ENCODE data around the gene ADGRB2.
A peak's percentile ranks its signal among the peaks of the same experiment; 100 is the strongest.
"Not testable (repeated sequence)": the region's sequence is repeated elsewhere in the genome, so short reads cannot be mapped to it uniquely, and the experiment has no call there.

ADGRB2 gene

DNA sequence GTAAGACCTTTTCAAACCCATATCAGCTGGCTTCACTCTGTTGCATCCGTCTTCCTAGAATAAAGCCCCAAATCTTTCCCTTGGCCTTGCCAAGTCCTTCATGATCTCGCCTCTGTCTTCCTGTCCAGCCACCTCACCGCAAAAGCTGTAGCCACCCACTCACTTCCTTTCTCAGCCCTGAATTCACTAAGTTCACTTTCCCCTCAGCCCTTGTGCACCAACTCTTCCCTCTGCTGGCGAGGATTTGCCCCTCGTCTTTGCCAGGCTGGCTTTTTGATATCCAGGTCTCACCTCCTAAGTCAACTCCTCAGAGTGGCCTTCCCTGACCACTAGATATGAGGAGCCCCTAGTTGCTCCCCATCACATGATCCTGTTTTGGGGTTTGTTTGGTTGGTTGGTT lies 56.4 kb downstream of the ADGRB2 start:
- H3K9ac ChIP-seq (ENCODE audit: low read depth, low read length, poor library complexity, severe bottlenecking), result no peak overlapping the region

GRCh38 chr1:31707059-31707600 lies 57.0 kb downstream of the ADGRB2 start:
- H3K79me2 ChIP-seq (ENCODE audit: insufficient read depth, low read length); H3K9me3 ChIP-seq (ENCODE audit: insufficient read depth, low read depth, low read length); H3K9me2 ChIP-seq (replicated peaks; ENCODE audit: low read depth, low read length); H3K4me3 ChIP-seq (ENCODE audit: low read length, poor library complexity, severe bottlenecking); H3K9ac ChIP-seq (ENCODE audit: low read depth, low read length, poor library complexity, severe bottlenecking); H3F3A ChIP-seq (ENCODE audit: low read depth); H3K36me3 ChIP-seq (ENCODE audit: insufficient read depth, low read length); H2AFZ ChIP-seq (ENCODE audit: low read length); H4K20me1 ChIP-seq (ENCODE audit: insufficient read depth, low read length, poor library complexity, severe bottlenecking); H3K27me3 ChIP-seq (ENCODE audit: insufficient read depth, low read length, poor library complexity, severe bottlenecking); H3K4me2 ChIP-seq (ENCODE audit: low read depth, low read length, poor library complexity, severe bottlenecking): not testable (repeated sequence)
- H3K4me1 ChIP-seq (ENCODE audit: insufficient read depth, low read length, poor library complexity, severe bottlenecking), result peaks cover 17% of the 10 kb centered on the region

More for the DNA sequence above, 56.4 kb downstream of the ADGRB2 start:
- Histone ChIP-seq H3K4me3 (ENCODE audit: low read length, poor library complexity, severe bottlenecking) (no peak overlapping the region), H3K4me2 (ENCODE audit: low read depth, low read length, poor library complexity, severe bottlenecking) (no peak overlapping the region), H2AFZ (ENCODE audit: low read length) (no peak overlapping the region), H3K4me1 (ENCODE audit: insufficient read depth, low read length, poor library complexity, severe bottlenecking) (peaks cover 17% of the 10 kb centered on the region), H3F3A (ENCODE audit: low read depth) (no peaks in the 10 kb centered on the region), H3K79me2 (ENCODE audit: insufficient read depth, low read length) (no peaks in the 10 kb centered on the region), H3K36me3 (ENCODE audit: insufficient read depth, low read length) (no peaks in the 10 kb centered on the region), H3K9me2 (replicated peaks; ENCODE audit: low read depth, low read length) (no peaks in the 10 kb centered on the region), H3K9me3 (ENCODE audit: insufficient read depth, low read depth, low read length) (no peaks in the 10 kb centered on the region), H4K20me1 (ENCODE audit: insufficient read depth, low read length, poor library complexity, severe bottlenecking) (no peaks in the 10 kb centered on the region), H3K27me3 (ENCODE audit: insufficient read depth, low read length, poor library complexity, severe bottlenecking) (no peaks in the 10 kb centered on the region)
- TF ChIP-seq EZH2phosphoT487 (IDR thresholded peaks at IDR 0.05; ENCODE audit: borderline replicate concordance), result no peak
- TF ChIP-seq CTCF (conservative IDR thresholded peaks at IDR 0.05; ENCODE audit: low read length), result peak; percentile 35

GRCh38 chr1:31706384-31707058 lies 57.6 kb downstream of the ADGRB2 start:
- Histone ChIP-seq H3K9me2 (replicated peaks; ENCODE audit: low read depth, low read length) (no peaks in the 10 kb centered on the region), H2AFZ (ENCODE audit: low read length) (no peak overlapping the region), H3F3A (ENCODE audit: low read depth) (no peaks in the 10 kb centered on the region), H3K9me3 (ENCODE audit: insufficient read depth, low read depth, low read length) (no peaks in the 10 kb centered on the region), H4K20me1 (ENCODE audit: insufficient read depth, low read length, poor library complexity, severe bottlenecking) (no peaks in the 10 kb centered on the region), H3K36me3 (ENCODE audit: insufficient read depth, low read length) (no peaks in the 10 kb centered on the region), H3K4me1 (ENCODE audit: insufficient read depth, low read length, poor library complexity, severe bottlenecking) (peaks cover 18% of the 10 kb centered on the region), H3K9ac (ENCODE audit: low read depth, low read length, poor library complexity, severe bottlenecking) (no peak overlapping the region), H3K27me3 (ENCODE audit: insufficient read depth, low read length, poor library complexity, severe bottlenecking) (no peaks in the 10 kb centered on the region), H3K4me2 (ENCODE audit: low read depth, low read length, poor library complexity, severe bottlenecking) (no peak overlapping the region), H3K4me3 (ENCODE audit: low read length, poor library complexity, severe bottlenecking) (no peak overlapping the region), H3K79me2 (ENCODE audit: insufficient read depth, low read length) (no peaks in the 10 kb centered on the region)
- TF ChIP-seq CTCF (conservative IDR thresholded peaks at IDR 0.05; ENCODE audit: low read length) (no peak), EZH2phosphoT487 (IDR thresholded peaks at IDR 0.05; ENCODE audit: borderline replicate concordance) (no peak)

Measured in Loucy (cell line).